ENCODE measurements around the gene SLC35F3. TPM values are rescaled to one million over a fixed set of nuclear protein-coding genes. Genes with fewer than 3 reads are reported as not detected.
A peak's percentile ranks its signal among the peaks of the same experiment; 100 is the strongest.
"Not testable (repeated sequence)": the region's sequence is repeated elsewhere in the genome, so short reads cannot be mapped to it uniquely, and the experiment has no call there.

SLC35F3 gene
- total RNA-seq, 1 donor from 2014 or later = 2.7 TPM

DNA sequence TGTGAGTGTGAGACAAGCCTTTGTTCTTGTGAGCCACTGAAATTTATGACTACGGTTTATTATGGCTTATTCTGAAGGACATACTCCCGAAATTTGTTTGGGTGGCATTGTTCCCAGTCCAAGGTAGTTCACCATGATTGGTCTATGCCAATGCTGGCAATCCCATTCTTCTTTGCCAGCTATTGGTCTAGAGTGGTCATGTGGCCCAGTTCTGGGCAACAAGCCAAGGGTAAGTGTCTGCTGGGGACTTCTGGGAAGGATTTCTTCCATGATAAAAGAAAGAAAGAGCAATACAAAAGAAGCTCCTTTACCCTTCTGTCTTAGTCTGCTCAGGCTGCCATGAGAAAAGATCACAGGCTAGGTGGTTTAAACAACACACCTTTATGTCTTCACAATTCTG is 201.6 kb downstream of the SLC35F3 start:
- DNase-seq (ENCODE audit: low read depth) = no peak

DNA sequence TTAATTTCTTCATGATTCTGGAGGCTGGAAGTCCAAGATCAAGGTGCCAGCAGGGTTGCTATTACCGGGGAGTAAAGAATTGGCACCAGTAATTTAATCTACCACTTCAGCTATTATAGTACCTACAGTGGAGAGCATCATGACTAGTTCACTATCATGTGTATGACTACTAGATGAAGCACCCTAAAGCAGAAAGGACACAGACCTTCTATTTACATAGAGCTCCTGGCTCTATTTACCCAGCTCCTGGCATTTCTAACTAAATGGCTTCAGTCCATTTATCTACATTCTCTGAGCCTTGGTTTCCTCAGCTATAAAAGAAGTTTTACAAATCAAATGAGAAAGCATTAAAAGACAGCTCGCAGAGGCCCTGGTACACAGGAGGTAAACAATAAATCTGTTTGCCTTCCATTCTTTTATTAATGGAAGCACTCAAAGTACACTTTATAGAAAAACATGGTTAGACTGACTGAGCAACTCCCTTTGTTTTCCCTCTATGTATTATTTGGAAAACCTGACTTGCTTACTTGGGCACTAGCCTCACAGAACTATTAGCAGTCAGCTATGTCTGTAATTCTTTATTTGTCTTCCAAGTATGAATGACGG is 203.0 kb downstream of the SLC35F3 start:
- DNase-seq (ENCODE audit: low read depth) = no peak

DNA sequence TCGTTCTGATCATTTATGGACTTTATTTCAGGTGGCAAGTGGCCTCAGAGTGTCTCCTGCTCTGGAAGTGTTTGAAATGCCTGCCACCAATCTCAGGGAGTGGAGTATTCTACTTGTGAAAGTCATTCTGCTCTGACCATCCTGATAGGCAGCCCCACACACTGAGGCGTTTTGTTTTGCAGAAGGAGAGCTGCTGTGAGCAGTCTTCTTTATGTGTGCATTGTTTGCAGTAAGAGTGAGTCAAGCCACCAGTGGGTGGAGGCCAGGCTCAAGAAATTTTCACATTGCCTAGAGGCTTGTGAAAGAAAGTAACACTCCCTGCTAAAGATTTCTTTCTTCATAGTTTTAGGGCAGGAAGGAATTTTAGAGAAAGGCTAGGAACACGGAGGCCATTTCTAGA is 204.4 kb downstream of the SLC35F3 start:
- peak; percentile 17 for DNase-seq (ENCODE audit: low read depth)

DNA sequence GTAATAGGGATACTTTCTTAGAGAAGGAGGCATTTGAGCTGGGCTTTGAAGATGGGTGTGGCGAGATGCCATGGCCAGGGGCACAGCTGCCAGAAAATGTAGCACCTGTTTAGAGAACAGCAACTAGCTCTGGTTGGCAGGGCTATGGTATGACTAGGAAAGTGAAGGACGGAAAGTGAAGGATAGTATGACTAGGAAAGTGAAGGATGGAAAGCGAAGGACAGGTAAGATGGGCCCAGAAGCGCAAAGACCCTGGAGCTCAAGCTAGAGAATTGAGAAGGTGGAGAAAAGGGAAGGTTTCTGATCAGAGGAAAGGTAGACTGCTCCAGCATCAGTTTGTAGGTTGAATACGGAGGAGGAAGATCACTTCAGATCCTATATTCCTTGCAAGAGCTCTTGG is 205.4 kb downstream of the SLC35F3 start:
- no peak for DNase-seq (ENCODE audit: low read depth)

DNA sequence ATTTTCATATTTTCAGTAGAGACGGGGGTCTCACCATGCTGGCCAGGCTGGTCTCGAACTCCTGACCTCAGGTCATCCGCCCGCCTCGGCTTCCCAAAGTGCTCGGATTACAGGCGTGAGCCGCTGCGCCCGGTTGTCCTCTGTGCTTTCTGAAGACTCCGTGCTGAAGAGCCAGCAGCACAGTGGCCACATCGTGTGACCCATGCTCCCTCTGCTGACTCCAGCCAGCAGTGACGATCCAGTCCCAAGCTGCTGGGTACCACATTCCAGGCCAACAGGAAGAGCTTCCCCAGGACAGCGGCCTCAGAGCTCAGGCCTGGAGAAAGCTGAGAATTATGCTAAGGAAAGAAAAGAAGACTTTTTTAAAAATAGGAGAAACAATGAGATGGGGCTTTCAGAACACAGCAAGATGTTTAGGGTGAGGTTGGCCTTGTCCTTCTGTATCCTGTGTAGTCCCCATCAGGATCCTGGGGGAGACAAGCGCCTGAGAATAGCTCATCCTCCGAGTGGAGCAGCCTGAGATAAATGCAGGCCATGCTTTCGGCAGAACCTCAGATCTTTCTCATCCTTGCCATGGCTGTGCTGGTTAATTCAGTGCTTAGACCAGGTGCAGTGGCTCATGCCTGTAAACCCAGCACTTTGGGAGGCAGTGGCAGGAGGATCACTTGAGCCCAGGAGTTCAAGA is 207.1 kb downstream of the SLC35F3 start:
- peak; percentile 57 for DNase-seq (ENCODE audit: low read depth)

DNA sequence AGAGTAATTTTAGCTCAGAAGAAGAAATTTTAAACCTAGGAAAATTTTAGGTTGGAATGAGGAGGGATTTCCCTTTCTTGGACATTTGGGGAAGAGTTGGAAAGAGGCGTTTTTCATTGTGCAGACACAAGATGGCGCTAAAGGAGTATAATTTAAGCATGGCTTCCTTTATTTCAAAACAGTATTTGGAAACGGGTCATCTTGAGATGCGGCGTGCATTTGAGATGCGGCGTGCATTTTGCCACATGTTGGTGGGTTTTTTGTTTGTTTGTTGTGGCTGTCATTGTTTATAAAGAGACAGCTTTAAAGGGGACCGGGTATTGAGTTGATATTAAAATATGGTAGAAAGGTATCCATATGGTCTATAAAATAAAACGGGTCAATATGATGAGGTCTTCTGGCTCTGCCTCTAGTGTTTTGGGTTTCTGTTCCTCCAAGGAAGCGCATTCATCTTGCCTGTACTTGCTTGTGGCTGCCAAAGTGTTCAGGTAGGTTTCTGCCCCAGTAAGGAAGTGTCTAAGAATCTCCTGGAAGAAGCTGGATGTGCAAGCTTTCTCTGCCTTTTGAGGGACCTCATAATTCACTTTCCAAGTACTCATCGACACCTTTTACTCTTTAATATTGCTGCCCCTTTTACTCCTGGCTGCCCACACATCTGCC is 210.3 kb downstream of the SLC35F3 start:
- DNase-seq (ENCODE audit: low read depth) = peak; percentile 63

DNA sequence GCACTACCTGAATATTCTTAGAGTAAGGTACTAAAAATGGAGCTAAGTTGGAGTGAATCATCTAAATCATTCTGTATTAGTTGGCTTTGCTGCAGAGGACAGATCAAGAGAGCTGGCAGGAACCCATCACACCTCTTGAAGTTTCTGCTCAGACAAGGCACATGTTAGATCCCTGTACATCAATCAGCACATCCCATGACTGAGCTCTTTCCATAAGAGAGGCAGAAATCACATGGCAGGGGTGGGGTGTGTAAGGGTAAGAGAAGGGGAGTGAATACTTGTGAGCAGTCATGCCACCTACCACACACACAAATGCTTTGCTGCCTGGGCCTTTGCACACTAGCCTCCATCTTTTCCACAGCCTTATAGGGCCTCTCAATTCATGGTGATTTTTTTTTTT is 214.4 kb downstream of the SLC35F3 start:
- DNase-seq (ENCODE audit: low read depth) = no peak

DNA sequence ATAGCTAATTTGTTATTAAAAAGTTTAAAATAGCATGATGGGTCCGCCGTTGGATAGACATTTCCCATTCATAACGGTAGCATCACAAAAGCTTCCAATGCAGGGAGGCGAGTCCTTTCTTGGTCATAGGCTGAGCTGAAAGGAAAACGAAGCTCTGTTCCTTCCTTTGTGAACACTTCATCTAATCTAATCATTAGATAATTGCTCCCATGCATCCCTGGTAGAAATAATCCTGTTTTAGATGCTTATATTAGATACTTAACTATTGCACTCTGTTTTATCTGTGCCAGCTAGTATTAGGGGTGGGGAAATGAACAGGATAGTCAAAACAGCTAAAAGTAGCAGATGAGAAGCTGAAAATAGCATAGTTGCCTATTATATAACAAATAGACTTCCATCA is 215.0 kb downstream of the SLC35F3 start:
- no peak for DNase-seq (ENCODE audit: low read depth)

DNA sequence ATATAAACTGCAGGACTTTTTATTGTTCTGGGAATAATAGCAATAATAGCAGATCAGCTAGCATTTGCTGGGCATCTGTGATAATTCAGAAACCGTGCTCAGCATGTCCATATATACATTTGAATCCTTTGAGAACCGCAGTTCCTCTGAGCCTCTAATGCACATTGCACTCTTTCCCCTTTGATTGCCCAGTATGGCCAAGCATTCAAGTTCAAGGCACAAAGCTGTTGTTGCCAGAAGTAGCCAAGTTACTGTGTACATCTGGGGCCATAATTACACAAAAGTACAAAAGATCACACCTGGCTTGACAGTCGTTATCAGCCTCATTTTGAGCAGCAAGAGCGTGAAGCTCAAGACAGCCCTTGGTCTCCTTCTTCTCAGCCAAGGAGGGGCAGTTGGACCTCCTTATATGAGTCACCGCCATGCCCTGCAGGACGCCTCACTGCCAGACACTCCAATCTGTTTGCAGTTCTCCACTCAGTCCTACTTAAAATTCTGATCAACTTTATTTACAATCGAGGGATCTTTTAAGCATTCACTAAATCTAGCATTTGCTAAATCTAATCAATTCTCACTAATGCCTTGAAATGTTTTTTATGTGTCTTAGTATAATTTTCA is 216.0 kb downstream of the SLC35F3 start:
- no peak for DNase-seq (ENCODE audit: low read depth)

DNA sequence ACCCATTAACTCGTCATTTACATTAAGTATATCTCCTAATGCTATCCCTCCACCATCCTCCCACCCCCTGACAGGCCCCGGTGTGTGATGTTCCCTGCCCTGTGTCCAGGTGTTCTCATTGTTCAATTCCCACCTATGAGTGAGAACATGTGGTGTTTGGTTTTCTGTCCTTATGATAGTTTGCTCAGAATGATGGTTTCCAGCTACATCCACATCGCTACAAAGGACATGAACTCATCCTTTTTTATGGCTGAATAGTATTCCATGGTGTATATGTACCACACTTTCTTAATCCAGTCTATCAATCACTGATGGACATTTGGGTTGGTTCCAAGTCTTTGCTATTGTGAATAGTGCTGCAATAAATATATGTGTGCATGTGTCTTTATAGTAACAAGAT is 217.2 kb downstream of the SLC35F3 start:
- not testable (repeated sequence) for DNase-seq (ENCODE audit: low read depth)

DNA sequence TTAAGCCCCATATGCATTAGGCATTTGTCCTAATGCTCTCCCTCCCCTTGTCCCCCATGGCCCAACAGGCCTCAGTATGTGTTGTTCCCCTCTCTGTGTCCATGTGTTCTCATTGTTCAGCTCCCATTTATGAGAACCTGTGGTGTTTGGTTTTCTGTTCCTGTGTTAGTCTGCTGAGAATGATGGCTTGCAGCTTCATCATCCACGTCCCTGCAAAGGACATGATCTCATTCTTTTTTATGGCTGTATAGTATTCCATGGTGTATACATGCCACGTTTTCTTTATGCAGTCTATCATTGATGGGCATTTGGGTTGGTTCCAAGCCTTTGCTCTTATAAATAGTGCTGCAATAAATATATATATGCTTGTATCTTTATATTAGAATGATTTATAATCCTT is 218.1 kb downstream of the SLC35F3 start:
- DNase-seq (ENCODE audit: low read depth) = not testable (repeated sequence)

DNA sequence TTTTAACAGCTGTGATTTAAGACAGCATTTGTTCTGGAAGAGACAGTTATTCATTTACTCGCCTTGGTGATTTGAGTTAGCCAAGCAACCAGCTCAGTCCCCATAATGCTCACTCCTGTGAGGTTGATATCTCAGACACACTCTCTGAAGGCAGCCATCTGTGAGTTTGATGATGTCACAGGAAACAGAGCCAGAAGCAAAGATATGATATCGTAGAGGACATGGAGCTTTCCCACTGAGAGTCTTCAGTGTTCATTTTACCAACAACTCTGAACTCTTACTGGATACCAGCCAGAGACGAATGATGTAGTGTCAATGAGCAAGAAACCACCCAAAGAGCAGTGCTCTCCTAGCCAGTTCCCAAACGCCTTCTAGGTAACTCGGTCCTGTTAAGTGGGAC is 219.4 kb downstream of the SLC35F3 start:
- peak; percentile 81 for DNase-seq (ENCODE audit: low read depth)

DNA sequence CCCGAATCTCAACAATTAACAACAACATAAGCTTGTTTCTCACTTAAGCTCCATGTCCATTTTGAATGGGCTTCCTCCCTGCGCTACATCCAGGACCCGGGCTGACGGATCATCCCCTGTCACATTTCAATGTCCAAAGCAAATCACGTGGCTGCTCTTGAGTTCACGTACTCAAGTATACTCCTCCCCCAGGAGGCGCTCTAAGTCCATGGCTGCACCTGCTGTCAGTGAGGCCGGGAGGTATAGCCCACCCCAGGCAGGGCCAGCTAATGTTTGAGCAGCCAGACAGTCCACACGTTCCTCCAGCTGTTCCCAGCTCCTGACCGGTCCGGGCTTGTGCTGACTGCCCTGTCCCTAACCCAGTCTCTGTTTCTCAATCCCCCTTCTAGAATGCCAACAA is 220.8 kb downstream of the SLC35F3 start:
- peak; percentile 38 for DNase-seq (ENCODE audit: low read depth)

DNA sequence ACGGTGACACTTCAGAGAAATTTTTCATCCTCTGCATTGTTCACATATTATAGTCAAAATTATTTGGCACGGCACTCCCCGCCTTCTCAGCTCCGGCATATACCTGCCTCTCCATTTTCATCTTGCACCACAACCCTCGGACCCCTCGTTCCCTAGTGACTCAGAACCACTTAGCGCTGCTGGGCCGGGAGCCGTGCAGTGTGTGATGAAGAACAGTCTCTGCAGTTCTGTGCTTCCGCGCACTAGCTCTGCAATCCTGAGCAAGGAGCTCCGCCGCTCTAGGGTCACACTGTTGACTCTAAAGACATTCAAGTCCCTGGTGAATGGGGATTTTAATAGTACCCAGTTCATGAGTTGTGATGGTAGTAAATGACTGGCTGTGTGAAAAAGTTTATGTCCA is 221.2 kb downstream of the SLC35F3 start:
- no peak for DNase-seq (ENCODE audit: low read depth)

DNA sequence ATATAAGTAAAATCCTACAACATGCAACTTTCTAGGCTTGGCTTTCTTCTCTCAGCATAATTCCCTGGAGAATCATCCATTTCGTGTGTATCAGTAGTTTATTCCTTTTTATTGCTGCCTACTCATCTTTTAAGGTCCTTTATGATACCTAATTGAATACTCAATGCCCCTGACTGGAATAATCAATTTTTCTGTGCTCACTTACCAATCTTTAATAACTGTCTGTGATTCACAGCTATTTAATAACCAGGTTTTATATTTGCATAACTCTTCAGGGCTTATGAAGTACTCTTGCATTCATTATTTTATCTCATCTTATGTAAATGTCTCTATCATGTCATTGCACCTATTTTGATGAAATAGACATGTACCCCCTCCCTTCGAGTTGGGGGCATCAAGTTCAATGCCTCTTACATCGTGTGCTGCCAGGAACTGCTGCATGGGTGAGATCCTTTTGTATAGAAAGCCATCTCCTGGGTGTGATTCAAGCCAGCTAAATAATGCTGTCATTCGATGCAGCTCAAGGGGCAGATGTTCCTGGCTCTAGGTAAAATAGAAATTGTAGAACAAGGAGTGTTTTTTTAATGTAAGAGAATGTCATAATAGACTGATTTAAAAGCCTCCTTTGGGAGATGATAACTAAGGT is 222.7 kb downstream of the SLC35F3 start:
- DNase-seq (ENCODE audit: low read depth) = no peak

DNA sequence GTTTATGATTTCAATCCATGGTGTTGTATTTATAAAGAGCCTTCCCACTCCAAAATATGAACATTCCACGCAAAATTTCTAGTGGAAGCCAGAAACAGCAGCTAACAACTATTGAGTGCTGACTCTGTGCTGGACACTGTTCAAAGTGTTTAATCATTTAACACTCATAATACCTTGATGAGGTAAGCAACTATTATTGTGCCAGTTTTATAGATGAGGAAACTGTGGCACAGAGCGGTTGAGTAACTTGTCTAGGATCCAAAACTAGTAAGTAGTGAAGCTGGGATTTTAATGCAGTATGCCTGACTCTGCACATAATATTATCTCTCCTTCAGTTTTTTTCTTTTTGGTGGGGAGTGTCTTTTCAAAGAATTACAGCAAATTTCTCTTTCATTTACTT is 228.3 kb downstream of the SLC35F3 start:
- peak; percentile 27 for DNase-seq (ENCODE audit: low read depth)

DNA sequence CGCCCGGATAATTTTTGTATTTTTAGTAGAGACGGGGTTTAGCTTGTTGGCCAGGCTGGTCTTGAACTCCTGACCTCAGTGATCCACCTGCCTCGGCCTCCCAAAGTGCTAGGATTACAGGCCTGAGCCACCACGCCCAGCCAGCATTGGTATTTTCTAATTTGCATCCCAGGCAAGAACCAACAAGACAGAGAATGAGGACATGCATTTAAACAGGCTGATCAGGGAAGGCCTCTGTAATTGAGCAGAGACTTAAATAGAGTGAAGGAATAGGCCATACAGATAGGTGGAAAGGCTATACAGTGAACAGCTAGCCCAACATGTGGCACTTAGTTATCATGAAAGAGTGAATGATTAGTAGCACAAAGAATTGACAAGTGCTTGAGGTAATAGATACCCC is 230.4 kb downstream of the SLC35F3 start:
- DNase-seq (ENCODE audit: low read depth) = no peak

DNA sequence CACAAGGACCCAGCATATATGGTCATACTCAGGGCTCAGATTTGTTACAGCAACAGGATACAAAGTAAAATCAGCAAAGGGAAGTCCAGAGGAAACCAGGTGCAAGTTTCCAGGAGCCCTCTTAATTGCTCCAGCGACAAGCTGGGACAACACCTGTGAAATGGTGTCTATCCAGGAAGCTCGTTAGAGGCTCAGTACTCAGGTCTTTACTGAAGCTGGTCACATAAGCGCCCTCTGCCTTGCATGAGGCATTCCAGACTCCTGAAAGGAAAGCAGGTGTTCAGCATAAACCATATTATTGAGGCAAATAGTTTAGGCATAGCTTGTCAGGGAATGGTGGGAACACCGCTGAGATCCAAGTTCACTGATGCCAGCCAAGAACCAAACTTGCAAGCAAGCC is 231.0 kb downstream of the SLC35F3 start:
- no peak for DNase-seq (ENCODE audit: low read depth)

DNA sequence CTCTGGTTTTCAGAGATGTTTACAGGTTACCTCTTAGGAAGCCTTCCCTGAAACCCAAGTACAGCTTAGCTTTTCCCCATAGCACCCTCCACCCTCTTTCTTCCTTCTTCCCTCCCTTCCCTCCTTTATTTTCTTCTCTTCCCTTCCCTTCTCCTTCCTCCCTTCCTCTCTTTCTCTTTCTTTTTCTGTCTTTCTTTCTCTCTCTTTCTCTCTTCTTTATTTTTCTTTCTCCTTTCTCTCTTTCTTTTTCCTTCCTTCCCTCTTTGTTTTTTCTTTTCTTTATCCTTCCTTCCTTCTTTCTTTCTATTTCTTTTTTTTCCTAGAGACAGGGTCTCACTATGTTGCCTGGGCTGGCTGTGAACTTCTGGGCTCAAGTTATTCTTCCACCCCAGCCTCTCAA is 231.6 kb downstream of the SLC35F3 start:
- DNase-seq (ENCODE audit: low read depth) = no peak

DNA sequence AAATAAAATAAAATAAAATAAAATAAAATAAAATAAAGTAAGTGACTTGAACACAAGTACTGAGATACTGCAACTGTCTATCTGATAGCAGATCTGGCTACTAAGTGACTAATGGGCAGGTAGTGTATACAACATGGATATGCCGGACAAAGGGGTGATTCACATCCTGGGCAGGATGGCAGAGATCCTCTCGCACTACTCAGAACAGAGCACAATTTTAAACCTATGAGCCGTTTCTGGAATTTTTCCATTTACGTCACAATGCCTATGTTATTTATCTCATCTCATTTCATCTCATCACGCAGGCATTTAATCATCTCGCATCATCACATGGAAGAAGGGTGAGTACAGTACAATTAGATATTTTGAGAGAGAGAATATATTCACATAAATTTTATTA is 235.5 kb downstream of the SLC35F3 start:
- peak; percentile 36 for DNase-seq (ENCODE audit: low read depth)

DNA sequence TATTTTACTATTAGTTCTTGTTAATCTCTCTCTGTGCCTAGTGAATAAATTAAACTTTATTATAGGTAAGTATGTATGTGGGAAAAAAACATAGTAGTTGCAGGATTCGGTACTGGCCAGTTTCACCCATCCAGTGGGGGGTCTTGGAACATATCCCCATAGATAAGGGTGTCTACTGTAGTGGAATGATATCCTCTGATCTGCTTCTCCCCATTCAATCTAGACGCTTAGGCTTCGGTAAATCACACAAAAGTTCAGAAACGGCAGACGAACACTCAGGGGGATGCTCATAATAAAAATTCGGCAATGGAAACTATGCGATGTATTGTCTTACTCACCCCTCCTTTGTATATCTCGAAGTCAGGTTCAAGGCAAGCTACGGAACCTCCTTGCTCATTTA is 235.9 kb downstream of the SLC35F3 start:
- DNase-seq (ENCODE audit: low read depth) = no peak

DNA sequence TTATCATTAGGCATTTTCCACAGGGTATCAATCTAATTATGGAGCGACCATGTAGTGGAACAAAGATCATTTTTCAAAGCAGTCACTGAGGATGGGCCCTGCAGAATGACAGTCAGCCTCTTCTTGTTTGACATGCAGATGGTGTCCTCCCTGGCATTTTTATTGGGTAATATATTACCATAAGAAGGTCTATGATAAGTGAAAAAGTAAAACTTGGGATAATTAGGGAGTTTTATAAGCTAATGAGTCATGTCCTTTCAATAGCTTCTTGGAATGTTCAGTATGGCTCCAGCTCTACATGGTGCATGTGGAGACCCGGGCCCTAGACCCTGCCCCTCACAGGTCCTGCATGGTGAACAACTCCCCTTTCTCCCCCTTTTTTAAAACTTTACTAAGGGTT is 236.5 kb downstream of the SLC35F3 start:
- no peak for DNase-seq (ENCODE audit: low read depth)
